HepG2 (cell line): ENCODE data around the gene STK40. TPM values are rescaled to one million over a fixed set of nuclear protein-coding genes. Genes with fewer than 3 reads are reported as not detected.

Source experiments
- ATF7 ChIP-seq, 2 experiments: fragments of 450-650 bp in 1 of 2; sonication (generic) in 1 of 2; formaldehyde crosslinking in 1 of 2; IDR thresholded peaks; 2 replicates each; pipeline versions ENCODE4 v1.4.0 to v1.6.1; 2016 to 2020; ENCODE audit warnings: antibody characterized with exemption in 1 of 2, mild to moderate bottlenecking in 1 of 2, missing genetic modification reagents in 1 of 2
- ATF7-NPFF ChIP-seq: sonication (generic); formaldehyde crosslinking; IDR thresholded peaks from 2 replicates; pipeline ENCODE4 v1.8.1; 2023; ENCODE audit warnings: mild to moderate bottlenecking, low read depth, missing genetic modification reagents, moderate library complexity
- MIXL1 ChIP-seq: IDR thresholded peaks from 2 replicates; pipeline ENCODE4 v1.6.1; 2016
- NR2F1 ChIP-seq, 2 experiments: fragments of 450-650 bp in 1 of 2; formaldehyde crosslinking in 1 of 2; IDR thresholded peaks; 2 replicates each; pipeline versions ENCODE4 v1.5.0 to v1.6.1; 2016 to 2020; ENCODE audit warnings: mild to moderate bottlenecking in 1 of 2, missing compliant biosample characterization in 1 of 2, missing genetic modification reagents in 1 of 2, moderate library complexity in 1 of 2
- ZSCAN22 ChIP-seq: sonication (generic); formaldehyde crosslinking; IDR thresholded peaks from 2 replicates; pipeline ENCODE4 v1.4.0; 2020; ENCODE audit warnings: mild to moderate bottlenecking, missing genetic modification reagents
- polyA plus RNA-seq, 8 experiments: library from polyadenylated mRNA; depleted of rRNA in 3 of 8; stranded (reverse) in 7 of 8; unstranded in 1 of 8; fragments of >200 nt; fragmentation: Illumina TruSeq in 4 of 8; extraction: Trizol in 4 of 8; gene quantifications; 2 replicates each; pipeline versions ENCODE4 v1.2.1 to v1.2.3, GENCODE V29; 2011 to 2016; ENCODE audit warnings: low read depth in 4 of 8, missing spikeins in 1 of 8, mixed read lengths in 1 of 8; ENCODE audit not compliant: insufficient read depth in 1 of 8
- total RNA-seq, 5 experiments: library from RNA; depleted of rRNA; stranded (reverse); fragments of >200 nt; fragmentation: Illumina TruSeq; extraction: Trizol; gene quantifications; 2 replicates each; pipeline ENCODE4 v1.2.3, GENCODE V29; 2016; ENCODE audit warnings: low read depth in 1 of 5
- TF ChIP-seq, protein P1 (sequence below): sonication (generic); formaldehyde crosslinking; IDR thresholded peaks from 2 replicates; pipeline ENCODE4 v1.4.0; 2020; ENCODE audit warnings: mild to moderate bottlenecking, missing genetic modification reagents
- TF ChIP-seq, protein P2 (sequence below): sonication (generic); formaldehyde crosslinking; IDR thresholded peaks from 2 replicates; pipeline ENCODE4 v1.8.1; 2023; ENCODE audit warnings: mild to moderate bottlenecking, moderate library complexity, missing genetic modification reagents

Gene STK40
- total and polyA plus RNA-seq, 2 of the 13 experiments (the other 11 are each of a cell fraction or from before 2014, with no cell fraction given): 33.8 to 35.1 TPM

DNA sequence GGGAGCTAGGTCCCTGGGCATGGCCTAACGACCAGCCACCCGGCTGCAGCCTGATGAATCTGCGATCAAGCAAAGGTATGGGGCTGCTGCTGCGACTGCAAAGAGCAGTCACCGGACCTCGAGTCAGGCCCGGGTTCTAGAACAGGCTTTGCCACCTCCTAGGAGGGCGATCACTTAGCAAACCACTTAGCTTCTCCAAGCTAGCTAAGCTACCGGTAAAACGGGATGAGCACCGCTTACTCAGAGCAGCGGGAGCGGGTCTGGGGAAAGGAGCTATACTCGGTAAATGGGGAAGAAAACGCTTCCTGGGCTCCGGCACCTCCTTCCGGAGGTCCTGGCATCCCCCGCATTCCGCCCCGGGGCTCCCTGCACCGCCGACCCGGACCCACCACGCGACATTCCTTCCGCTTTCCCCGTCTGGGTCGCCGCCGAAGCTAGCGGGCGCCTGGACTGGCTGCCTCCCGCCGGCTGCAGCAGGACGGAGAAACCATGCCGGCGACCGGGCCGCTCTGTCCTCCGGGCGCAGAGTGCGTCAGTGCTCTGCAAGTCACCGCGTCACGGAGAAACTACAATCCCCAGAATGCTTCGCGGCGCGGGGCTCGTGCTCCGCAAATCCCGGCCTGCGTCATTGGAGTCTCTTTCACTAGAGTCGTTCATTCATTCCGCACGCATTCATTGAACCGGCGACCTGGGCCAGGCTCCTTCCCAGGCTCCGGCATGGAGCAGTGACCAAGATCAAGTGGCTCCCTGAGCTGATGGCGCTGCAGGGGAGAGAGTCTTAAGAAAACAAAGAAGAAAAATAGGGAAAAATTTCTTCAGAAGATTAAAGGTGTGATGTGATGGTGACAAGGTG lies 11.9 kb upstream of the STK40 start, which contains the start of gene LSM10 (continued):
- TF ChIP-seq, protein P1, sequence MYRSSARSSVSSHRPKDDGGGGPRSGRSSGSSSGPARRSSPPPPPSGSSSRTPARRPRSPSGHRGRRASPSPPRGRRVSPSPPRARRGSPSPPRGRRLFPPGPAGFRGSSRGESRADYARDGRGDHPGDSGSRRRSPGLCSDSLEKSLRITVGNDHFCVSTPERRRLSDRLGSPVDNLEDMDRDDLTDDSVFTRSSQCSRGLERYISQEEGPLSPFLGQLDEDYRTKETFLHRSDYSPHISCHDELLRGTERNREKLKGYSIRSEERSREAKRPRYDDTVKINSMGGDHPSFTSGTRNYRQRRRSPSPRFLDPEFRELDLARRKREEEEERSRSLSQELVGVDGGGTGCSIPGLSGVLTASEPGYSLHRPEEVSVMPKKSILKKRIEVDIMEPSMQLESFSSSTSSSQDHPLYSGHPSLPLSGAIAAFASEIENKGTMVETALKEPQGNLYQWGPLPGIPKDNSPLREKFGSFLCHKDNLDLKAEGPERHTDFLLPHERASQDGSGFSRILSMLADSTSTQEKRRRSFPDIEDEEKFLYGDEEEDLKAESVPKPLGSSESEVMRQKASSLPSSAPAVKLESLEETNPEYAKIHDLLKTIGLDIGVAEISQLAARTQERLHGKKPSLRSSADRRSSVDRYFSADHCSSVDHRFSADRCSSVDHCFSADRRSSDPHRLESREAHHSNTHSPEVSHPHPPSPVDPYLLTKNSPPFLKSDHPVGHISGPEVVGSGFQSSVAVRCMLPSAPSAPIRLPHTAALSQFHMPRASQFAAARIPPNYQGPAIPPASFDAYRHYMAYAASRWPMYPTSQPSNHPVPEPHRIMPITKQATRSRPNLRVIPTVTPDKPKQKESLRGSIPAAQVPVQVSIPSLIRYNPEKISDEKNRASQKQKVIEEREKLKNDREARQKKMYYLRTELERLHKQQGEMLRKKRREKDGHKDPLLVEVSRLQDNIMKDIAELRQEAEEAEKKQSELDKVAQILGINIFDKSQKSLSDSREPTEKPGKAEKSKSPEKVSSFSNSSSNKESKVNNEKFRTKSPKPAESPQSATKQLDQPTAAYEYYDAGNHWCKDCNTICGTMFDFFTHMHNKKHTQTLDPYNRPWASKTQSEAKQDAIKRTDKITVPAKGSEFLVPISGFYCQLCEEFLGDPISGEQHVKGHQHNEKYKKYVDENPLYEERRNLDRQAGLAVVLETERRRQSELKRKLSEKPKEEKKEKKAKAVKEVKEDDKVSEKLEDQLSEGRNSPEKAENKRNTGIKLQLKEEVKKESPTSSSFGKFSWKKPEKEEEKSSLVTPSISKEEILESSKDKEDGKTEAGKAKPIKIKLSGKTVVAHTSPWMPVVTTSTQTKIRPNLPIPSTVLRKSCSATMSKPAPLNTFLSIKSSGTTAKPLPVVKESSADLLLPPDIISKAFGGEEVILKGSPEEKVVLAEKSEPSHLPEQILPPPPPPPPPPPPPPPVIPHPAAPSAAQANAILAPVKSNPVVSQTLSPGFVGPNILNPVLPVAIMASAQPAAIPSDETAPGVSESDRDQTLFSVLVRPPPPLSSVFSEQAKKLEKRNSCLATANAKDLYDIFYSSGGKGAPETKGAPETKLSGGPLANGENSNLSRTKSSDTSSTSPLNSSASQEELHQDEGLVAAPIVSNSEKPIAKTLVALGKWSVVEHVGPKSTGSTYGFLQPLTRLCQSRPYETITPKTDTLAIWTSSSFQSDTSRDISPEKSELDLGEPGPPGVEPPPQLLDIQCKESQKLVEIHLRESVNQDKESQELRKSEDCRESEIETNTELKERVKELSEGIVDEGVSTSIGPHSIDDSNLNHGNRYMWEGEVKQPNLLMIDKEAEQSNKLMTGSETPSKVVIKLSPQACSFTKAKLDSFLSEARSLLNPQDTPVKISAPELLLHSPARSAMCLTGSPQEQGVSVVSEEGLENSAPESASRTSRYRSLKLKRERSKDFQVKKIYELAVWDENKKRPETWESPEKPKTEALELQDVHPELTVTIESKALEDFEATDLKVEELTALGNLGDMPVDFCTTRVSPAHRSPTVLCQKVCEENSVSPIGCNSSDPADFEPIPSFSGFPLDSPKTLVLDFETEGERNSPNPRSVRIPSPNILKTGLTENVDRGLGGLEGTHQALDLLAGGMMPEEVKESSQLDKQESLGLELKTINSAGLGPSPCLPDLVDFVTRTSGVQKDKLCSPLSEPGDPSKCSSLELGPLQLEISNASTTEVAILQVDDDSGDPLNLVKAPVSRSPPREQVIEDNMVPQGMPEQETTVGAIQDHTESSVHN: no peak
- TF ChIP-seq MIXL1 (CRISPR knock-in tag) (no peak), ATF7 (IDR thresholded peaks at IDR 0.05) (no peak), ATF7 (CRISPR knock-in tag; IDR thresholded peaks at IDR 0.05) (no peak), ATF7-NPFF (CRISPR knock-in tag) (peak; percentile 68; the same call in 1 of the 2 replicates), ZSCAN22 (no peak), NR2F1 (CRISPR knock-in tag; IDR thresholded peaks at IDR 0.05) (no peak)
- TF ChIP-seq, protein P2, sequence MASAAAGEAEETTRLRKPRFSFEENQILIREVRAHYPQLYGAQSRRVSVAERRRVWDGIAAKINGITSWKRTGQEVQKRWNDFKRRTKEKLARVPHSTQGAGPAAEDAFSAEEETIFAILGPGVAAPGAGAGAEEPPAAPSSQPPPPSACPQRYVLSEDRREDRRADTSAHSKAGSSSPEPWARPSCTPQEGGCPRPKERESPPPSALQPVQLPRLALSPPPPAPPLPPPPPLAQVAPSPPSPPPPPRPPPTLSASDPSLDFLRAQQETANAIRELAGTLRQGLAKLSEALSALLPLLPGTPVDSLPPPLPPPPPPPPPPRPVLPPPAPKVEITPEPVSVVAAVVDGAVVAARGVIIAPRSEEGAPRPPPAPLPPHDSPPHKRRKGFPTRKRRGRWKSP: peak; percentile 87
